Activated naive CD8-positive, alpha-beta T cell treated with anti-CD3 and anti-CD28 coated beads, Interleukin-2, amount 10 ng/mL, durations not matched to agents 7 days and 5 days (primary cell): Measurements from ENCODE around the gene PLOD1. TPM values are rescaled to one million over a fixed set of nuclear protein-coding genes. Genes with fewer than 3 reads are reported as not detected.

Source experiments
- ATAC-seq: fragments of 150-1000 bp; cut with Tn5 transposase; one replicate; pipeline ENCODE4 v1.10.0; 2021; ENCODE audit warnings: low read depth, moderate library complexity
- POLR2A ChIA-PET: fragments of 350-600 bp; sonication (Branson Sonifier 250); formaldehyde crosslinking; loops from one replicate; lab custom pipeline; 2021; ENCODE audit warnings: antibody characterized with exemption; lab: Charles Lee
- DNase-seq: peaks from one replicate; pipeline ENCODE4 v3.0.0; 2021
- H3K27ac Mint-ChIP-seq: one replicate; pipeline ENCODE4 v1.8.0; 2022; ENCODE audit warnings: mild to moderate bottlenecking, mixed read lengths
- H3K27me3 Mint-ChIP-seq: one replicate; pipeline ENCODE4 v1.8.0; 2022; ENCODE audit warnings: mild to moderate bottlenecking, moderate library complexity, mixed read lengths
- H3K36me3 Mint-ChIP-seq: one replicate; pipeline ENCODE4 v1.8.0; 2021; ENCODE audit warnings: mild to moderate bottlenecking, mixed read lengths
- H3K4me1 Mint-ChIP-seq: one replicate; pipeline ENCODE4 v1.8.0; 2021; ENCODE audit warnings: mixed read lengths
- H3K4me3 Mint-ChIP-seq: one replicate; pipeline ENCODE4 v1.8.0; 2022; ENCODE audit warnings: mild to moderate bottlenecking, moderate library complexity, mixed read lengths
- H3K9me3 Mint-ChIP-seq: one replicate; pipeline ENCODE4 v1.8.0; 2021; ENCODE audit warnings: mixed read lengths
- total RNA-seq, 2 experiments: library from RNA; stranded (reverse); gene quantifications; one replicate each; pipeline ENCODE4 v1.2.3, GENCODE V29; 2021

Gene PLOD1
- total RNA-seq, 2 experiments from 2014 or later: 16.8 to 21.0 TPM

DNA sequence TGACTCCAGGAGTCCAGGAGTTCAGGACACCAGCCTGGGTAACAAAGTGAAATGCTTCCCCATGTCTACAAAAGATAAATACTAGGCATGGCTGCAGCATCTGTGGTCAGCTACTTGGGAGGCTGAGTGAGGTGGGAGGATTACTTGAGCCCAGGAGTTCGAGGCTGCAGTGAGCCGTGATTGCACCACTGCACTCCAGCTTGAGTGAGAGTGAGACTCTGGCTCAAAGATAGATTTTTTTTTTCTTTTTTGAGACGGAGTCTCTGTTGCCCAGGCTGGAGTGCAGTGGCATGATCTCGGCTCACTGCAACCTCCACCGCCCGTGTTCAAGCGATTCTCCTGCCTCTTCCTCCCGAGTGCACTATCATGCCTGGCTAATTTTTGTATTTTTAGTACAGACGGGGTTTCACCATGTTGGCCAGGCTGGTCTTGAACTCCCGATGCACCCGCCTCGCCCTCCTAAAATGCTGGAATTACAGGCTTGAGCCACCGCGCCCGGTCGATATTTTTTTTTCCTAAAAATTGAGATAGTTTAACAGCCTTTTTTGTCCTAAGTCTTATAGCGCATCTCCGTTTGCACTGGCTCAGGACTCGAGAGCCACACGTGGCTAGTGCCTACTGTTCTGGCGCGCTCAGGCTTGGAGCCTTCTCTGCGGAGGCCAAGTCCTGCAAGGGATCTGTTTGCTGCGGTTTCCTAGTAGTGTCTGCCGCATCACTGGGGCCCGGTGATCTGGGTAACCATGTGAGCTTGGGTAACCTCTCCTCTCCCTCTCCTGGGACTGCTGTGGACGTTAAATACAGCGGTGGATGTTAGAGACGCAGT is 44.7 kb downstream of the PLOD1 start:
- H3K27me3 Mint-ChIP-seq: no peaks in the 10 kb centered on the region
- peak overlapping the region; percentile 88 for H3K27ac Mint-ChIP-seq
- no peak for DNase-seq
- POLR2A ChIA-PET: interaction anchor here (0.8 to 7.4 kb wide), 10 partner anchors 8 to 173 kb away, joined by 3 to 207 read pairs (median 5); partner anchors contain the start of genes CLCN6, KIAA2013, MIIP and MTHFR
- H3K9me3 Mint-ChIP-seq: no peaks in the 10 kb centered on the region
- no peak for ATAC-seq
- peak overlapping the region; percentile 96 for H3K4me3 Mint-ChIP-seq
- H3K4me1 Mint-ChIP-seq: peaks cover 28% of the 10 kb centered on the region
- H3K36me3 Mint-ChIP-seq: peaks cover 20% of the 10 kb centered on the region

DNA sequence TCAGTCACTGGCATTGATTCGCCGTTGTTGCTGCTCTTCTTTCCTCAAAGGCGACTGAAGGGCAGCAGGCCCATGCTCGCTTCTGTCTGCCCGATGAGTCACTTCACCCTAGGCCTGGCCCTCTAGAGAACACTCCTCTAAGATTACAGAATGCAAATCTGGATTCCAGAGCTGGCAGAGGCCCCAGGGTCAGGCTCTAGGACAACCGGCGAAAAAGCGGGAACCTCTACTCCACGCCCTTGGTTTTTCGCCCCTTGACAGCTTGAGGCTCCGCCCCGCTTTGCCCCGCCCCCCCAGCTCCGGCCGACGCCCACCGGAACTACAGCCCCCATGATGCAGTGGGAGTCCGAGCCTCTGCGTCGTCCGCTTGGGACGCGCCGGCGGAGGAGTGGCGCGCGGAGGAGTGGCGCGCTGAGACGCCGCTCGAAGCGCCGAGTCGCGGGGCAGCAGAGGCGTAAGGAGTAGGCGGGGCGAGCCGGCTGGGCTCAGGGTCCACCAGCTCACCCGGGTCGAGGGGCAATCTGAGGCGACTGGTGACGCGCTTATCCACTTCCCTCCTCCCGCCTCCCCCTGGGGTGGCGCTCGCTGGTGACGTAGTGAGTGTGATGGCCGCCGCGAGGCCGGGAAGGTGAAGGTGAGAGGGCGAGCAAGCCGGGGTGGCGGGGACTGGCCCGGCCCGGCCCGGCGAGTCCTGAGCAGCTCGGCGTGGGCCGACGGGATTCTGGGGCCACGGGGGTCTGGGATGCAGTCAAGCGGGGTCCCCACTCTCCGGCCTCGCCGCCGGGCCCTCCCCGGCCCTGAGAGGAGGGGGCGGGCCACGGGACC is 45.5 kb downstream of the PLOD1 start, which contains the start of gene MFN2:
TSS of gene MFN2 (plus strand) at position 594 of the 825 bp plus-strand sequence. CDS start 8,725 bp downstream, outside the sequence.
- H3K27me3 Mint-ChIP-seq: no peaks in the 10 kb centered on the region
- POLR2A ChIA-PET: interaction anchor here (0.6 to 7.4 kb wide), 14 partner anchors 9 to 442 kb away, joined by 3 to 207 read pairs (median 4); partner anchors contain the start of genes CLCN6, KIAA2013, MIIP and MTHFR
- peaks cover 28% of the 10 kb centered on the region for H3K4me1 Mint-ChIP-seq

DNA sequence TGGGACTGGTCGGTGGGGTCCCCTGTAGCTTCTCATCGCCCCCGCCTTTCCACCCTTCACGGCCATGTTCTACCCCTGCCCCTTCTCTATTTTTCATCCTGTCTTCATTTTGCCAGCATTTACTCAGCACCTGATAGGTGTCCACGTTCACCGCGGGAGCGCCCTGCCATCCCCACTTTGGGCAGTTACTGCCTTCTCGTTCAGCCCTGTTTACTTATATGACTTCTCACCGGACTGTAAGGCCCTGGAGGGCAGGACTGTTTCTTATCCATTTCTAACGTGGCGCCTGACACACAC is 46.1 kb downstream of the PLOD1 start:
- no peaks in the 10 kb centered on the region for H3K9me3 Mint-ChIP-seq

More for the DNA sequence above, 45.5 kb downstream of the PLOD1 start, which contains the start of gene MFN2:
- Mint-ChIP-seq H3K4me3 (peak within 1 kb of the TSS; percentile 96), H3K36me3 (peaks cover 16% of the 10 kb centered on the region), H3K9me3 (no peaks in the 10 kb centered on the region), H3K27ac (peak within 1 kb of the TSS; percentile 94)
- ATAC-seq (peak; percentile 96), DNase-seq (peak; percentile 94)

DNA sequence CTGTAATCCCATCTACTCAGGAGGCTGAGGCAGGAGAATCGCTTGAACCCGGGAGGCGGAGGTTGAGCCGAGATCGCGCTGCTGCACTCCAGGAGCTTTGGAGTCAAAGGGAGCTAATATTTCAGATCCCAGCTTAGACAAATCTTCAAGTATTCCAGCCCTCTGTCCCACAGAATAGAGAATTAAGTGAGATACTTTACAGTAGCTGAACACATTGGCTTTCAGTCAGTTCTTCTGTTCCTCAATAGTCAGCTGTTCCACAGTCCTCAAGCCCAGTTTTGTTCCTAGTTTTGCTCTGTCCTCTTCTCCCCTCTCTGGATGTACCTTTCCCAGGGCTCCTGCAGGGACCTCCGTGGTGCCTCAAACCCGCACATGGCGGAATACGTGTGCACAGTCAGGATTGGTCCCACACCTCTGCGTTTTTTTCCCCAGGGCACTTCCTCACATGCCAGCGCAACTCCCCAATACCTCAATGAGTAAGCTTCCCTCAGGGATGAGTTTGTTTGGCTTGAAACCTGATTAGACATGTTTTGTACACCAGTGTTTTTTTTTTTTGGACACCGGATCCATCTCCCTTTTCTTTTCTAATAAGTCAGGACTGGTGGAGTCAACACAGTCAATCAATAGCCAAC is 47.0 kb downstream of the PLOD1 start:
- DNase-seq: no peak
- Mint-ChIP-seq H3K27ac (peak overlapping the region; percentile 94), H3K4me3 (peak overlapping the region; percentile 96), H3K9me3 (no peaks in the 10 kb centered on the region), H3K36me3 (peaks cover 16% of the 10 kb centered on the region), H3K4me1 (peaks cover 35% of the 10 kb centered on the region), H3K27me3 (no peaks in the 10 kb centered on the region)
- no peak for ATAC-seq
- POLR2A ChIA-PET: interaction anchor here (0.8 to 7.4 kb wide), 5 partner anchors 8 to 175 kb away, joined by 3 to 207 read pairs (median 7); partner anchors contain the start of genes CLCN6, KIAA2013 and MTHFR

More for the DNA sequence above, 46.1 kb downstream of the PLOD1 start:
- POLR2A ChIA-PET: interaction anchor here (0.6 to 7.4 kb wide), 10 partner anchors 8 to 315 kb away, joined by 3 to 207 read pairs (median 6); partner anchors contain the start of genes CLCN6, KIAA2013, MIIP and MTHFR
- Mint-ChIP-seq H3K27me3 (no peaks in the 10 kb centered on the region), H3K4me3 (peak overlapping the region; percentile 96), H3K27ac (peak overlapping the region; percentile 94), H3K4me1 (peaks cover 30% of the 10 kb centered on the region), H3K36me3 (peaks cover 14% of the 10 kb centered on the region)
- no peak for DNase-seq
- no peak for ATAC-seq

DNA sequence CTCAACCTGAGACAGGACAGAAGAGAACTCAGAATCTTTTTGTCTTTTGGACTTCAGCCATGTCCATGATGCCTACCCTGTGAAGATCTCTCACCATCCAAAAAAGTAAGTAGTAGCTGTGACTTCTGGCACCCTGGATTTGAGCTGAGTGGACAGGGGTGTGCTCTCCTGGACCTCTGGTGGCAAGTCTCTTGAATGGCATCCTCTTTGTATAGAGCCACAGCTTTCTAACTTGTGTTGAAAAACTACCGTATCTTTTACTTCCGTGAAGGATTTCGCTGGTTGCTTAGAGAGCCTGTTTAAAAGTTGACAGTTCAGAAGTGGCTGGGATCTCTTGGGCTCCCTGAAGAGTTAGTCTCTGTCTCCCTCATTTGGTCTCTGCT is 47.5 kb downstream of the PLOD1 start:
- peaks cover 16% of the 10 kb centered on the region for H3K36me3 Mint-ChIP-seq
- H3K9me3 Mint-ChIP-seq: no peaks in the 10 kb centered on the region
- ATAC-seq: no peak
- no peak for DNase-seq
- POLR2A ChIA-PET: interaction anchor here (1.7 to 7.4 kb wide), 2 partner anchors 56 to 73 kb away, joined by 7 to 207 read pairs; partner anchors contain the start of gene KIAA2013
- H3K4me3 Mint-ChIP-seq: peak overlapping the region; percentile 96
- peaks cover 35% of the 10 kb centered on the region for H3K4me1 Mint-ChIP-seq
- H3K27ac Mint-ChIP-seq: peak overlapping the region; percentile 77
- H3K27me3 Mint-ChIP-seq: no peaks in the 10 kb centered on the region

DNA sequence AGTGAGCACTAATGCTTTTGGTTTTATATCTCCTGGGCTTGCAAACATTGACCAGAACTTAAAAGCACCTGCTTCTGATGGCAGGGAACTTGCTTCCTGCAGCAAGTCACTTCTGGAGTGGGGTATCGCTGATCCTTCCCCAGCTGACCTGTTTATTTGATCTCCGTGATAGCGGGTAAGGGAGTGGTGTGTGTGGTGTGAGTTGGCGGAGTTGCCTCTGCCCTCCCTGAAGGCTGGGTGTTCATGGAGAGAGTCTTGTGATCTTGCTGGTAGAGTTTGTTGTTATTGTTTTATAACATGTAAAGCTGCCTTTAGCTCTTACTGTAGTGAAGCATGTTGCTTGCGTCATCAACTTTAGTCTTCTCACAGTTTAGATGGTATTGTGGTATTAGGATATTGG is 49.6 kb downstream of the PLOD1 start:
- Mint-ChIP-seq H3K9me3 (no peaks in the 10 kb centered on the region), H3K4me1 (peaks cover 39% of the 10 kb centered on the region), H3K4me3 (no peak overlapping the region), H3K36me3 (peaks cover 19% of the 10 kb centered on the region), H3K27ac (peak overlapping the region; percentile 4), H3K27me3 (no peaks in the 10 kb centered on the region)
- DNase-seq (no peak), ATAC-seq (no peak)
- POLR2A ChIA-PET: interaction anchor here (7.4 kb wide), 1 partner anchor 75 kb away, joined by 207 read pairs; no protein-coding TSS in a partner anchor

DNA sequence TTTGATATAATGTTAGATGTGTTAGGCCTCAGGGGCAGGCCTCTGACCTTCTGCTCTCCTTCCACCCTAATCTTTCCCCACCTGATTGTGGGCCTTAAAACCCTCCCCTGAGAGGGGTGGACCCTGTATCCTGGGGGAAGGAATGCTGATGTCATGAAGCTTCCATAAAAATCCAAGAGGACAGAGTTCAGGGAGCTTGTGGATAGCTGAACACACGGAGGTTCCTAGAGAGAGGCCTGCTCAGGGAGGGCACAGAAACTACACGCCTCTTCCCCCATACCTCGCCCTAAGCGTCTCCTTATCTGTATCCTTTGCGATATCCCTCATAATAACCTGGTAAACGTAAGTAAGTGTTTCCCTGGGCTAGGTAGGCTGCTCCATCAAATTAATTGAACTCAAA is 50.1 kb downstream of the PLOD1 start:
- Mint-ChIP-seq H3K36me3 (peaks cover 22% of the 10 kb centered on the region), H3K4me1 (peaks cover 39% of the 10 kb centered on the region), H3K27me3 (no peaks in the 10 kb centered on the region), H3K9me3 (no peaks in the 10 kb centered on the region), H3K4me3 (no peak overlapping the region), H3K27ac (no peak overlapping the region)
- DNase-seq (no peak), ATAC-seq (no peak)
- POLR2A ChIA-PET: interaction anchor here (7.4 kb wide), 1 partner anchor 76 kb away, joined by 207 read pairs; no protein-coding TSS in a partner anchor

DNA sequence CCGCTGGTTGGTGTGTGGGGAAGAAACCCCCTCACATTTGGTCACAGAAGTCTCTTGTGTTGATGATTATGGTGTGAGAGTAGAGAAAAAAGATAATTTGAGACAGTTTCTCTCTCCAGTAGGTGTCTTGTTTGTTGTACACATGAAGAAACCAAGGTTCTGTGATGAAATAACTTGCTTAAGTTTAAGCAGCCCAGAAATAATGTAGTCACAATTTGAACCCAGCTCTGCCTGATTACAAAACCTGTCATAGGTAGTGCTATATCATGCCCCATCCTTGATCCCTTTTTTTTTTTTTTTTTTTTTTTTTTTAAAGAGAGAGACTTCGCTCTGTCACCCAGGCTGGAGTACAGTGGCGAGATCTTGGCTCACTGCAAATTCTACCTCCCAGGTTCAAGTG is 50.7 kb downstream of the PLOD1 start:
- POLR2A ChIA-PET: interaction anchor here (7.4 kb wide), 1 partner anchor 76 kb away, joined by 207 read pairs; no protein-coding TSS in a partner anchor
- no peak for ATAC-seq
- no peaks in the 10 kb centered on the region for H3K27me3 Mint-ChIP-seq
- no peak overlapping the region for H3K27ac Mint-ChIP-seq
- no peaks in the 10 kb centered on the region for H3K9me3 Mint-ChIP-seq
- no peak overlapping the region for H3K4me3 Mint-ChIP-seq
- DNase-seq: no peak
- peaks cover 36% of the 10 kb centered on the region for H3K4me1 Mint-ChIP-seq
- H3K36me3 Mint-ChIP-seq: peaks cover 22% of the 10 kb centered on the region

DNA sequence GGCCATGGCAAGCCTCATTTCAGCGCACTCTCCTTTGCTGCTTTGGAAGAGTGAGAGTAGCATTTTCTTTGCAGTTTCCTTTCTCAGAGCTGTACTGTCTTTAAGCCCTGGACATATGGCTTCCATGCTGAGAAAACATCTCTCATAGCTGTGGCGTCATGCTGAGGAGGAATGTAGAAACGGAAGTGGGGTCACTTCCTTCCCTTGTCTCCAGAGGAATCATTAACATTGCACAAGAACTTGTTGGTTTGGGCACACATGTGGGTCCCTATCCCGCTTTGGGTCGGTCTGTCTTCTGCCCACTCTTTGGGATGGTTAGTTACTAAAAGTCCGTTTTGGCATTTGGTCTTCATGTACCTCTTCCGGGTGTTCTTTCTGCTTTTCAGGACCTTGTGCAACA is 51.3 kb downstream of the PLOD1 start:
- Mint-ChIP-seq H3K27ac (no peak overlapping the region), H3K9me3 (no peaks in the 10 kb centered on the region), H3K4me3 (no peak overlapping the region), H3K36me3 (peaks cover 27% of the 10 kb centered on the region), H3K27me3 (no peaks in the 10 kb centered on the region), H3K4me1 (peaks cover 36% of the 10 kb centered on the region)
- ATAC-seq: no peak
- POLR2A ChIA-PET: interaction anchor here (0.6 kb wide), 1 partner anchor 34 kb away, joined by 4 read pairs; no protein-coding TSS in a partner anchor
- DNase-seq: no peak

DNA sequence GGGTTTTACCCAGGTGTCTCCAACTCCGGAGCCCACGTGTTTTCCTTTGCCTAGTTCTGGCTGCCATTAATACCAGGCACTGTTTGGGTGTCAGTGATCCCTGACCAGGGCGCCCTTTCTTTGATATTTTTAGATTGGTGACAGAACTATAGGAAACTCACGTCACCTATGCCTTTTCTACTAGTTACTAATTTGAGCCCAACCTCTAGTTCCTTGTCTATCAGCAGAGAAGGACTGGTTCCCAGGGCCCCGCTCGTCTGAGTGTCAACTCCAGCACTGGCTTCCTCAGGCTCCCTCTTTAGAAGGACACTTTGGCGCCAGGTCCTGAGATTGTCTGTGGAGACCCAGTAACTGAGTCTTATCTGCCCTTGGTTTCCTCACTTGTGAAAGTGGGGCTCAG is 55.2 kb downstream of the PLOD1 start:
- Mint-ChIP-seq H3K27me3 (no peaks in the 10 kb centered on the region), H3K27ac (no peak overlapping the region), H3K36me3 (peaks cover 25% of the 10 kb centered on the region), H3K9me3 (no peaks in the 10 kb centered on the region), H3K4me1 (peaks cover 13% of the 10 kb centered on the region), H3K4me3 (no peak overlapping the region)
- ATAC-seq (no peak), DNase-seq (no peak)
- POLR2A ChIA-PET: interaction anchor here (0.6 to 1.2 kb wide), 2 partner anchors 9 to 30 kb away, joined by 3 read pairs; partner anchors contain the start of gene MIIP

DNA sequence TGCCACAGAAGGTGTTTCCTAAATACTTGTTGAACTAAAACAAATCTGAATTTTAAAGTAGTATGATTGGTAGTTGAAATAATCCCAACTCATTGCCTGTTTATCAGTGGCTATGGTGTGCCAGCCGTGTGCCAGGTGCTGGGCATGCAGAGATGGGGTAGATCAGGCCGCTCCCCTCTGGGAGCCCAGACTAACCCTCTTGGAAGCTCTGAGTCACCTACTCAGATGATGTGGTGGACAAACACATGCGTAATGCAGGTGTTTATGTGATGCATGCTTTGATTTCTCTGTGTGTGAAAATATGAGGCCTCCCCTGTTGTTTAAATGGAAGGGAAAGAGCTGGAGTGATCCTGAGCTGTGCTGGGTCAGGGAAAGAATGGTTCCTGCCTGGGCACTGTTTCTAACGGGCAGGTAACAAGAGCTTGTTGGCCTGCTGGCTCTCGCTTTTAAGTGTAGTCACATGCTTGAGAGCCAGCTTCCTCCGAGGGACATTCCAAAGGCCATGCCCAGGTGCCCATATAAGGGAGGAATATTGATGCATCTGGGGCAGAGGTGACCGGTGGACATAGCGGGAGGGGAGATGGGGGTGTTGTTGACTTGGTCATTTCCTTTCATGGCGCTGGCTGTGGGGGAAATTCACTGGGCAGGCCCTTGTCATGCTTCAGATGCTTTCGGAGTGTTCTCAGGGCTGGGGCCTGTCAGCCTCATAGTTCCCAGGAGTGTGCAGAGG is 56.0 kb downstream of the PLOD1 start:
- H3K36me3 Mint-ChIP-seq: peaks cover 26% of the 10 kb centered on the region
- no peaks in the 10 kb centered on the region for H3K9me3 Mint-ChIP-seq
- H3K4me1 Mint-ChIP-seq: peaks cover 13% of the 10 kb centered on the region
- H3K4me3 Mint-ChIP-seq: no peak overlapping the region
- H3K27ac Mint-ChIP-seq: no peak overlapping the region
- DNase-seq (no peak), ATAC-seq (no peak)
- POLR2A ChIA-PET: interaction anchor here (0.6 to 0.8 kb wide), 2 partner anchors 10 to 29 kb away, joined by 3 read pairs; partner anchors contain the start of gene MIIP
- no peaks in the 10 kb centered on the region for H3K27me3 Mint-ChIP-seq
